ENCODE data around the gene CRYGN. TPM values are rescaled to one million over a fixed set of nuclear protein-coding genes. Genes with fewer than 3 reads are reported as not detected.

Gene CRYGN, protein sequence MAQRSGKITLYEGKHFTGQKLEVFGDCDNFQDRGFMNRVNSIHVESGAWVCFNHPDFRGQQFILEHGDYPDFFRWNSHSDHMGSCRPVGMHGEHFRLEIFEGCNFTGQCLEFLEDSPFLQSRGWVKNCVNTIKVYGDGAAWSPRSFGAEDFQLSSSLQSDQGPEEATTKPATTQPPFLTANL
- total RNA-seq, result 0.16 and 0.32 TPM in 2 replicates
- long read RNA-seq, result 0 reads

- peaks cover 21% of the 10 kb centered on the region for H3K27me3 Mint-ChIP-seq (ENCODE audit: low read depth)
- no peak within 1 kb of the TSS for H3K4me3 Mint-ChIP-seq
- H3K27ac Mint-ChIP-seq (ENCODE audit: unreplicated experiment), result no peak within 1 kb of the TSS
- no peak for DNase-seq (ENCODE audit: low read depth, low spot score)
- H3K4me1 Mint-ChIP-seq, result peaks cover 7% of the 10 kb centered on the region
- TF ChIP-seq, protein P1, sequence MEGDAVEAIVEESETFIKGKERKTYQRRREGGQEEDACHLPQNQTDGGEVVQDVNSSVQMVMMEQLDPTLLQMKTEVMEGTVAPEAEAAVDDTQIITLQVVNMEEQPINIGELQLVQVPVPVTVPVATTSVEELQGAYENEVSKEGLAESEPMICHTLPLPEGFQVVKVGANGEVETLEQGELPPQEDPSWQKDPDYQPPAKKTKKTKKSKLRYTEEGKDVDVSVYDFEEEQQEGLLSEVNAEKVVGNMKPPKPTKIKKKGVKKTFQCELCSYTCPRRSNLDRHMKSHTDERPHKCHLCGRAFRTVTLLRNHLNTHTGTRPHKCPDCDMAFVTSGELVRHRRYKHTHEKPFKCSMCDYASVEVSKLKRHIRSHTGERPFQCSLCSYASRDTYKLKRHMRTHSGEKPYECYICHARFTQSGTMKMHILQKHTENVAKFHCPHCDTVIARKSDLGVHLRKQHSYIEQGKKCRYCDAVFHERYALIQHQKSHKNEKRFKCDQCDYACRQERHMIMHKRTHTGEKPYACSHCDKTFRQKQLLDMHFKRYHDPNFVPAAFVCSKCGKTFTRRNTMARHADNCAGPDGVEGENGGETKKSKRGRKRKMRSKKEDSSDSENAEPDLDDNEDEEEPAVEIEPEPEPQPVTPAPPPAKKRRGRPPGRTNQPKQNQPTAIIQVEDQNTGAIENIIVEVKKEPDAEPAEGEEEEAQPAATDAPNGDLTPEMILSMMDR (conservative IDR thresholded peaks at IDR 0.05), result no peak
- no peaks in the 10 kb centered on the region for H3K36me3 Mint-ChIP-seq (ENCODE audit: low read depth)
- no peaks in the 10 kb centered on the region for H3K9me3 Mint-ChIP-seq
Observed at GRCh38 chr7:151439855-151440798, at the start of gene CRYGN. TSS of gene CRYGN (minus strand) at chr7:151440141. CDS start at chr7:151439917, 224 bp downstream.

DNA sequence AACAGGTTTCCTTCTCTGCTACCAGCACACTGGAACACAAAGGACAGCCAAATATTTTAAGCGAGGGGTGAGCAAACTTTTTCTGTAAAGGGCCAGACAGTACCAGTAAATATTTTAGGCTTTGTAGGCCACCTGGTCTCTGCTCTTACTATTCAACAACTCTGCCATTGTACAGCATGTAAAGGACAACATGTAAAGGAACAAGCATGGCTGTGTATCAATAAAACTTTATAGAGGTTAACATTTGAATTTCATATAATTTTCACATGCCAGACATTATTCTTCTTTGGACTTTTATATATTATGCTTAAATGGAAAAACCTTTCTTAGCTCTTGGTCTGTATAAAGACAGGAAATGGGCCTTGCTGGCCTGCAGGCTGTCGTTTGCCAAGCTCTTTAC lies 49.6 kb upstream of the CRYGN start:
- Mint-ChIP-seq H3K9me3 (no peaks in the 10 kb centered on the region), H3K27ac (ENCODE audit: unreplicated experiment) (no peak overlapping the region), H3K4me1 (peaks cover 32% of the 10 kb centered on the region), H3K27me3 (ENCODE audit: low read depth) (no peaks in the 10 kb centered on the region), H3K4me3 (no peak overlapping the region), H3K36me3 (ENCODE audit: low read depth) (peaks cover 5% of the 10 kb centered on the region)
- TF ChIP-seq, protein P1 (conservative IDR thresholded peaks at IDR 0.05), result no peak
- DNase-seq (ENCODE audit: low read depth, low spot score), result no peak

GRCh38 chr7:151488096-151488495 lies 48.2 kb upstream of the CRYGN start:
- Mint-ChIP-seq H3K4me3 (no peak overlapping the region), H3K4me1 (peaks cover 23% of the 10 kb centered on the region), H3K27ac (ENCODE audit: unreplicated experiment) (no peak overlapping the region), H3K27me3 (ENCODE audit: low read depth) (no peaks in the 10 kb centered on the region), H3K36me3 (ENCODE audit: low read depth) (peaks cover 9% of the 10 kb centered on the region), H3K9me3 (no peaks in the 10 kb centered on the region)
- DNase-seq (ENCODE audit: low read depth, low spot score), result no peak
- TF ChIP-seq, protein P1 (conservative IDR thresholded peaks at IDR 0.05), result no peak

DNA sequence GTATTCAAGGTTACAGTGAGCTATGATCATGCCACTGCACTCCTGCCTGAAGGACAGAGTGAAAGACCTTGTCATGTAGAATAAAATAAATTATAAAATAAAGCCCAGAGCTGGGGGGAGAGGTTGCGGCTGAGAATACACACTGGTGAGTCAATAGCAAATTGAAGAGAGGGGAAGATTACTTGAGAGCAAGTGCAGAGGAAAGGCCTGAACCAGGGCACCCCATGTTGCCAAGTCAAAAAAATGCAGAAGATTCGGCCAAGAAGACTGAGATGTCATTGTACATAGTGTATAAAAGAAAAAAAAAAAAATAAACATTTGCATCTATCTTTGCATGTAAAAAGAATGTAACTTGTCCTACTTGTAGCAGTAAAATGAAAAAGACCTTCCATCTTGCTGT lies 47.3 kb upstream of the CRYGN start:
- no peaks in the 10 kb centered on the region for H3K27me3 Mint-ChIP-seq (ENCODE audit: low read depth)
- peaks cover 9% of the 10 kb centered on the region for H3K36me3 Mint-ChIP-seq (ENCODE audit: low read depth)
- no peak for DNase-seq (ENCODE audit: low read depth, low spot score)
- H3K4me1 Mint-ChIP-seq, result peaks cover 21% of the 10 kb centered on the region
- no peak overlapping the region for H3K4me3 Mint-ChIP-seq
- TF ChIP-seq, protein P1 (conservative IDR thresholded peaks at IDR 0.05), result no peak
- no peaks in the 10 kb centered on the region for H3K9me3 Mint-ChIP-seq
- no peak overlapping the region for H3K27ac Mint-ChIP-seq (ENCODE audit: unreplicated experiment)

- Mint-ChIP-seq H3K9me3 (no peaks in the 10 kb centered on the region), H3K27ac (ENCODE audit: unreplicated experiment) (no peak overlapping the region), H3K27me3 (ENCODE audit: low read depth) (no peaks in the 10 kb centered on the region), H3K4me1 (peaks cover 17% of the 10 kb centered on the region), H3K36me3 (ENCODE audit: low read depth) (peaks cover 9% of the 10 kb centered on the region), H3K4me3 (no peak overlapping the region)
- TF ChIP-seq, protein P1 (conservative IDR thresholded peaks at IDR 0.05), result no peak
- no peak for DNase-seq (ENCODE audit: low read depth, low spot score)
Observed at GRCh38 chr7:151486074-151486473, 46.1 kb upstream of the CRYGN start.

Data from neural crest cell (in vitro differentiated cells).